ENCODE results near the gene UNKL. TPM values are rescaled to one million over a fixed set of nuclear protein-coding genes. Genes with fewer than 3 reads are reported as not detected.

Gene UNKL
- total RNA-seq, 1 donor from 2014 or later = 144 TPM

- H3K4me3 ChIP-seq = no peak overlapping the region
- DNase-seq (ENCODE audit: low spot score in 2 of 2) = no peak
- intact Hi-C loops (cut with DNase I) = loop anchor here (10.0 kb wide), 1 partner anchor 1274 kb away; no protein-coding TSS in a partner anchor
These were observed 13.3 kb downstream of the UNKL start for GRCh38 chr16:1401061-1401757.

GRCh38 chr16:1398826-1399581 is 15.5 kb downstream of the UNKL start:
- no peak overlapping the region for H3K4me3 ChIP-seq
- no peak for DNase-seq (ENCODE audit: low spot score in 2 of 2)

More at GRCh38 chr16:1401061-1401757, 13.3 kb downstream of the UNKL start:
- TF ChIP-seq CTCF (IDR thresholded peaks at IDR 0.05) = no peak
- H3K27me3 ChIP-seq = no peaks in the 10 kb centered on the region
- H3K4me1 ChIP-seq = no peaks in the 10 kb centered on the region
- peaks cover 56 to 64% of the 10 kb centered on the region in 2 donors for H3K36me3 ChIP-seq
- no peaks in the 10 kb centered on the region for H3K9me3 ChIP-seq
- no peak overlapping the region for H3K27ac ChIP-seq

GRCh38 chr16:1398351-1398750 is 16.2 kb downstream of the UNKL start:
- Histone ChIP-seq H3K36me3 (peaks cover 74 to 77% of the 10 kb centered on the region in 2 donors), H3K4me1 (no peaks in the 10 kb centered on the region), H3K4me3 (no peak overlapping the region), H3K9me3 (no peaks in the 10 kb centered on the region), H3K27me3 (no peaks in the 10 kb centered on the region), H3K27ac (no peak overlapping the region)
- TF ChIP-seq CTCF (IDR thresholded peaks at IDR 0.05) = no peak
- intact Hi-C loops (cut with DNase I) = no loop called here
- no peak for DNase-seq (ENCODE audit: low spot score in 2 of 2)

More at GRCh38 chr16:1398826-1399581, 15.5 kb downstream of the UNKL start:
- intact Hi-C loops (cut with DNase I) = no loop called here
- TF ChIP-seq CTCF (IDR thresholded peaks at IDR 0.05) = no peak
- H3K9me3 ChIP-seq = no peaks in the 10 kb centered on the region
- peaks cover 70 to 73% of the 10 kb centered on the region in 2 donors for H3K36me3 ChIP-seq
- no peaks in the 10 kb centered on the region for H3K27me3 ChIP-seq
- no peaks in the 10 kb centered on the region for H3K4me1 ChIP-seq
- no peak overlapping the region for H3K27ac ChIP-seq

GRCh38 chr16:1397779-1398178 is 16.7 kb downstream of the UNKL start:
- peaks cover 74 to 79% of the 10 kb centered on the region in 2 donors for H3K36me3 ChIP-seq
- H3K4me1 ChIP-seq = no peaks in the 10 kb centered on the region
- H3K9me3 ChIP-seq = no peaks in the 10 kb centered on the region
- DNase-seq (ENCODE audit: low spot score in 2 of 2) = no peak
- no peak for TF ChIP-seq CTCF (IDR thresholded peaks at IDR 0.05)
- no peak overlapping the region for H3K4me3 ChIP-seq
- intact Hi-C loops (cut with DNase I) = no loop called here
- no peak overlapping the region for H3K27ac ChIP-seq
- H3K27me3 ChIP-seq = no peaks in the 10 kb centered on the region

- Histone ChIP-seq H3K4me3 (no peak overlapping the region), H3K36me3 (peaks cover 70 to 78% of the 10 kb centered on the region in 2 donors), H3K4me1 (no peaks in the 10 kb centered on the region), H3K27me3 (no peaks in the 10 kb centered on the region), H3K9me3 (no peaks in the 10 kb centered on the region), H3K27ac (no peak overlapping the region)
- DNase-seq (ENCODE audit: low spot score in 2 of 2) = no peak
- TF ChIP-seq CTCF (IDR thresholded peaks at IDR 0.05) = no peak
- intact Hi-C loops (cut with DNase I) = no loop called here
These were observed 19.0 kb downstream of the UNKL start for GRCh38 chr16:1395444-1396031.

Measured in ascending aorta (tissue), 2 donors.